ENCODE data around the gene IAH1. TPM values are rescaled to one million over a fixed set of nuclear protein-coding genes. Genes with fewer than 3 reads are reported as not detected.
A peak's percentile ranks its signal among the peaks of the same experiment; 100 is the strongest.

The IAH1 gene
- polyA plus RNA-seq, 5 donors: 49.1 to 60.6 (median 55.2) TPM

- no peak for DNase-seq
These were observed 50.9 kb downstream of the IAH1 start for GRCh38 chr2:9525266-9525665.

GRCh38 chr2:9527995-9528787, 53.8 kb downstream of the IAH1 start:
- no peak for DNase-seq

GRCh38 chr2:9532421-9532820, 58.1 kb downstream of the IAH1 start:
- no peak for DNase-seq

- no peak for DNase-seq
These were observed 59.3 kb downstream of the IAH1 start for GRCh38 chr2:9533663-9534062.

- no peak for DNase-seq
These were observed 60.8 kb downstream of the IAH1 start for GRCh38 chr2:9535177-9535576.

- DNase-seq: no peak
These were observed 62.2 kb downstream of the IAH1 start for GRCh38 chr2:9536504-9536903.

GRCh38 chr2:9538000-9538507, 63.7 kb downstream of the IAH1 start:
- peak; percentile 52 to 71 for DNase-seq

Other genes with a start within 250 kb of the IAH1 start
- gene ITGB1BP1, start 51.0 kb upstream of the IAH1 start, polyA plus RNA-seq (ENCODE audit: insufficient read depth in 1 of 5, insufficient read length in 5 of 5, low replicate concordance in 1 of 5): 100 to 1,000 TPM in 1 of 5 donors, 10 to 100 TPM in 4; 72.3 to 102 (median 82.1) TPM
- gene CPSF3, start 50.9 kb upstream of the IAH1 start, polyA plus RNA-seq (ENCODE audit: insufficient read depth in 1 of 5, insufficient read length in 5 of 5, low replicate concordance in 1 of 5): 10 to 100 TPM; 40.3 to 56.1 (median 44.6) TPM
- gene ADAM17, start 81.3 kb downstream of the IAH1 start, polyA plus RNA-seq (ENCODE audit: insufficient read depth in 1 of 5, insufficient read length in 5 of 5, low replicate concordance in 1 of 5): 10 to 100 TPM; 30.3 to 46.7 (median 41.8) TPM
- gene YWHAQ, start 156.4 kb downstream of the IAH1 start, polyA plus RNA-seq (ENCODE audit: insufficient read depth in 1 of 5, insufficient read length in 5 of 5, low replicate concordance in 1 of 5): 100 to 1,000 TPM; 346 to 454 (median 391) TPM